HEK293 (cell line): Measurements from ENCODE around the gene IP6K2.

ENCODE experiments used
- CTCF ChIA-PET: fragments of 350-600 bp; formaldehyde crosslinking; extraction: SDS; loops from one replicate; lab custom pipeline; 2021; ENCODE audit warnings: antibody characterized with exemption; lab: Yijun Ruan, JAX
- POLR2A ChIA-PET: fragments of 300-600 bp; formaldehyde crosslinking; extraction: SDS; loops from one replicate; lab custom pipeline; 2020; ENCODE audit warnings: antibody characterized with exemption, inconsistent platforms; lab: Yijun Ruan, JAX
- H3K27ac ChIP-seq: fragments of 200-500 bp; sonication (Bioruptor generic); 2 replicates; pipeline ENCODE4 v1.5.1; 2014; ENCODE audit warnings: low read depth, low read length, control low read depth, inconsistent platforms; ENCODE audit errors: extremely low read depth
- H3K36me3 ChIP-seq, 2 experiments: fragments of 200-500 bp in 1 of 2; sonication (Bioruptor generic) in 1 of 2; 1 replicate in 1 of 2; 2 replicates in 1 of 2; pipeline ENCODE4 v1.5.1; 2014 to 2017; ENCODE audit warnings: inconsistent platforms in 2 of 2, low read length in 2 of 2; ENCODE audit not compliant: control insufficient read depth in 2 of 2, insufficient read depth in 1 of 2
- H3K4me1 ChIP-seq: fragments of 200-500 bp; sonication (Bioruptor generic); 2 replicates; pipeline ENCODE4 v1.5.1; 2014; ENCODE audit warnings: mild to moderate bottlenecking, low read length, inconsistent platforms; ENCODE audit not compliant: control insufficient read depth, insufficient read depth
- H3K4me3 ChIP-seq: 2 replicates; pipeline ENCODE4 v1.5.1; 2011; ENCODE audit warnings: low read depth, mild to moderate bottlenecking, control low read depth, low read length, moderate library complexity
- H3K9me3 ChIP-seq: fragments of 200-500 bp; sonication (Bioruptor generic); 2 replicates; pipeline ENCODE4 v1.5.1; 2014; ENCODE audit warnings: low read depth, low read length, inconsistent platforms; ENCODE audit not compliant: control insufficient read depth, insufficient read depth
- HOXD13 ChIP-seq: sonication (generic); formaldehyde crosslinking; IDR thresholded peaks from 2 replicates; pipeline ENCODE4 v1.8.0; 2022; ENCODE audit warnings: missing genetic modification reagents, borderline replicate concordance
- OVOL3 ChIP-seq: fragments of 450-650 bp; formaldehyde crosslinking; IDR thresholded peaks from 2 replicates; pipeline ENCODE4 v1.5.1; 2016; ENCODE audit warnings: missing biosample characterization, missing genetic modification characterization
- ZBTB10 ChIP-seq: fragments of 450-650 bp; formaldehyde crosslinking; IDR thresholded peaks from 2 replicates; pipeline ENCODE4 v1.5.1; 2016; ENCODE audit warnings: missing biosample characterization, missing genetic modification characterization
- ZBTB44 ChIP-seq: fragments of 450-650 bp; IDR thresholded peaks from 2 replicates; pipeline ENCODE4 v1.5.1; 2018; ENCODE audit warnings: missing biosample characterization, mild to moderate bottlenecking, missing genetic modification characterization
- ZNF169 ChIP-seq: fragments of 450-650 bp; formaldehyde crosslinking; IDR thresholded peaks from 2 replicates; pipeline ENCODE4 v1.5.1; 2016; ENCODE audit warnings: missing biosample characterization, missing genetic modification characterization
- ZNF26 ChIP-seq: fragments of 450-650 bp; formaldehyde crosslinking; IDR thresholded peaks from 2 replicates; pipeline ENCODE4 v1.5.1; 2016; ENCODE audit warnings: missing biosample characterization, missing genetic modification characterization
- ZNF302 ChIP-seq: fragments of 450-650 bp; formaldehyde crosslinking; IDR thresholded peaks from 2 replicates; pipeline ENCODE4 v1.5.1; 2016; ENCODE audit warnings: missing biosample characterization, missing genetic modification characterization, low read depth
- ZNF510 ChIP-seq: fragments of 450-650 bp; formaldehyde crosslinking; IDR thresholded peaks from 2 replicates; pipeline ENCODE4 v1.5.1; 2018; ENCODE audit warnings: mild to moderate bottlenecking, missing genetic modification characterization, missing biosample characterization; ENCODE audit not compliant: insufficient replicate concordance
- ZNF544 ChIP-seq: fragments of 450-650 bp; formaldehyde crosslinking; IDR thresholded peaks from 2 replicates; pipeline ENCODE4 v1.5.0; 2017; ENCODE audit warnings: missing biosample characterization, missing genetic modification characterization
- ZNF560 ChIP-seq: fragments of 450-650 bp; formaldehyde crosslinking; IDR thresholded peaks from 2 replicates; pipeline ENCODE4 v1.5.1; 2017; ENCODE audit warnings: missing biosample characterization, missing genetic modification characterization, borderline replicate concordance
- ZNF623 ChIP-seq: fragments of 450-650 bp; formaldehyde crosslinking; IDR thresholded peaks from 2 replicates; pipeline ENCODE4 v1.5.1; 2016; ENCODE audit warnings: missing biosample characterization, missing genetic modification characterization
- ZNF677 ChIP-seq: fragments of 450-650 bp; IDR thresholded peaks from 2 replicates; pipeline ENCODE4 v1.5.0; 2018; ENCODE audit warnings: missing biosample characterization, mild to moderate bottlenecking, missing genetic modification characterization, moderate library complexity
- ZNF837 ChIP-seq: fragments of 450-650 bp; formaldehyde crosslinking; IDR thresholded peaks from 2 replicates; pipeline ENCODE4 v1.5.1; 2016; ENCODE audit warnings: missing biosample characterization, missing genetic modification characterization
- ZSCAN23 ChIP-seq: fragments of 450-650 bp; formaldehyde crosslinking; IDR thresholded peaks from 2 replicates; pipeline ENCODE4 v1.5.1; 2016; ENCODE audit warnings: missing biosample characterization, missing genetic modification characterization
- ZSCAN4 ChIP-seq: fragments of 450-650 bp; formaldehyde crosslinking; IDR thresholded peaks from 2 replicates; pipeline ENCODE4 v1.5.1; 2017; ENCODE audit warnings: missing biosample characterization, missing genetic modification characterization
- TF ChIP-seq, protein P1 (sequence below): fragments of 450-650 bp; formaldehyde crosslinking; IDR thresholded peaks from 2 replicates; pipeline ENCODE4 v1.5.1; 2016; ENCODE audit warnings: missing biosample characterization, missing genetic modification characterization
- TF ChIP-seq, protein P2 (sequence below): fragments of 450-650 bp; formaldehyde crosslinking; IDR thresholded peaks from 2 replicates; pipeline ENCODE4 v1.5.1; 2016; ENCODE audit warnings: missing biosample characterization, missing genetic modification characterization, low read depth

Gene IP6K2

GRCh38 chr3:48639944-48640606 is 76.9 kb downstream of the IP6K2 start:
- Histone ChIP-seq H3K27ac (no peak overlapping the region), H3K4me1 (no peaks in the 10 kb centered on the region), H3K4me3 (no peak overlapping the region), H3K36me3 (no peaks in the 10 kb centered on the region), H3K9me3 (no peaks in the 10 kb centered on the region)
- TF ChIP-seq ZNF837 (no peak), ZSCAN23 (tag by site-specific recombination) (no peak), ZNF677 (no peak), ZNF169 (no peak), HOXD13 (CRISPR knock-in tag) (no peak), ZNF623 (tag by site-specific recombination) (no peak), OVOL3 (tag by site-specific recombination) (no peak), ZNF26 (tag by site-specific recombination) (no peak), ZNF544 (tag by site-specific recombination) (no peak), ZSCAN4 (no peak), ZBTB10 (tag by site-specific recombination) (no peak), ZNF302 (no peak), ZNF560 (tag by site-specific recombination) (no peak), ZNF510 (tag by site-specific recombination) (no peak), ZBTB44 (no peak)
- TF ChIP-seq, protein P1, sequence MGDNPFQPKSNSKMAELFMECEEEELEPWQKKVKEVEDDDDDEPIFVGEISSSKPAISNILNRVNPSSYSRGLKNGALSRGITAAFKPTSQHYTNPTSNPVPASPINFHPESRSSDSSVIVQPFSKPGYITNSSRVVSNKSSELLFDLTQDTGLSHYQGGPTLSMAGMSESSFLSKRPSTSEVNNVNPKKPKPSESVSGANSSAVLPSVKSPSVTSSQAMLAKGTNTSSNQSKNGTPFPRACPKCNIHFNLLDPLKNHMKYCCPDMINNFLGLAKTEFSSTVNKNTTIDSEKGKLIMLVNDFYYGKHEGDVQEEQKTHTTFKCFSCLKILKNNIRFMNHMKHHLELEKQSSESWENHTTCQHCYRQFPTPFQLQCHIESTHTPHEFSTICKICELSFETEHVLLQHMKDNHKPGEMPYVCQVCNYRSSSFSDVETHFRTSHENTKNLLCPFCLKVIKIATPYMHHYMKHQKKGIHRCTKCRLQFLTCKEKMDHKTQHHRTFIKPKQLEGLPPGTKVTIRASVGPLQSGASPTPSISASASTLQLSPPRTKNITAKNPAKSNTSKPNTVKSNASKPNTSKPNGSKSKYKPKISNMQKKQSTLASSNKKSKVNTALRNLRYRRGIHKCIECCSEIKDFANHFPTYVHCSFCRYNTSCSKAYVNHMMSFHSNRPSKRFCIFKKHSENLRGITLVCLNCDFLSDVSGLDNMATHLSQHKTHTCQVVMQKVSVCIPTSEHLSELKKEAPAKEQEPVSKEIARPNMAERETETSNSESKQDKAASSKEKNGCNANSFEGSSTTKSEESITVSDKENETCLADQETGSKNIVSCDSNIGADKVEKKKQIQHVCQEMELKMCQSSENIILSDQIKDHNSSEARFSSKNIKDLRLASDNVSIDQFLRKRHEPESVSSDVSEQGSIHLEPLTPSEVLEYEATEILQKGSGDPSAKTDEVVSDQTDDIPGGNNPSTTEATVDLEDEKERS, result no peak
- TF ChIP-seq, protein P2, sequence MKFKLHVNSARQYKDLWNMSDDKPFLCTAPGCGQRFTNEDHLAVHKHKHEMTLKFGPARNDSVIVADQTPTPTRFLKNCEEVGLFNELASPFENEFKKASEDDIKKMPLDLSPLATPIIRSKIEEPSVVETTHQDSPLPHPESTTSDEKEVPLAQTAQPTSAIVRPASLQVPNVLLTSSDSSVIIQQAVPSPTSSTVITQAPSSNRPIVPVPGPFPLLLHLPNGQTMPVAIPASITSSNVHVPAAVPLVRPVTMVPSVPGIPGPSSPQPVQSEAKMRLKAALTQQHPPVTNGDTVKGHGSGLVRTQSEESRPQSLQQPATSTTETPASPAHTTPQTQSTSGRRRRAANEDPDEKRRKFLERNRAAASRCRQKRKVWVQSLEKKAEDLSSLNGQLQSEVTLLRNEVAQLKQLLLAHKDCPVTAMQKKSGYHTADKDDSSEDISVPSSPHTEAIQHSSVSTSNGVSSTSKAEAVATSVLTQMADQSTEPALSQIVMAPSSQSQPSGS (tag by site-specific recombination), result no peak
- POLR2A ChIA-PET, result no interaction called here
- CTCF ChIA-PET, result no interaction called here
